HepG2 (cell line): Measurements from ENCODE around the gene TTK. TPM values are rescaled to one million over a fixed set of nuclear protein-coding genes. Genes with fewer than 3 reads are reported as not detected.
A peak's percentile ranks its signal among the peaks of the same experiment; 100 is the strongest.

Experiments
- BCL6 ChIP-seq: IDR thresholded peaks from 2 replicates; pipeline ENCODE4 v1.6.1; 2016; ENCODE audit warnings: missing genetic modification reagents, missing compliant biosample characterization
- BRD4 ChIP-seq: sonication (generic); formaldehyde crosslinking; IDR thresholded peaks from 2 replicates; pipeline ENCODE4 v1.4.0; 2020; ENCODE audit warnings: missing genetic modification reagents
- CBX2 ChIP-seq, 2 experiments: fragments of 200-600 bp in 1 of 2; sonication (generic); formaldehyde crosslinking in 1 of 2; IDR thresholded peaks; 2 replicates each; pipeline versions ENCODE4 v1.7.0 to v1.8.1; 2018 to 2022; ENCODE audit warnings: low read depth in 2 of 2, low read length in 1 of 2, mild to moderate bottlenecking in 1 of 2, missing genetic modification reagents in 1 of 2
- CHD2 ChIP-seq: IDR thresholded peaks from 2 replicates; pipeline ENCODE4 v1.6.1; 2011; ENCODE audit warnings: low read depth, low read length, improper control_type of control experiment
- KDM6A ChIP-seq: IDR thresholded peaks from 2 replicates; pipeline ENCODE4 v1.6.1; 2016; ENCODE audit warnings: low read depth
- MLX ChIP-seq: IDR thresholded peaks from 2 replicates; pipeline ENCODE4 v1.6.1; 2016
- NONO ChIP-seq, 2 experiments: fragments of 450-650 bp in 1 of 2; sonication (generic) in 1 of 2; formaldehyde crosslinking in 1 of 2; IDR thresholded peaks in 1 of 2; conservative IDR thresholded peaks in 1 of 2; 2 replicates each; pipeline versions ENCODE4 v1.6.1 to v1.8.0; 2017 to 2022; ENCODE audit warnings: mild to moderate bottlenecking in 1 of 2, missing genetic modification reagents in 1 of 2, moderate library complexity in 1 of 2
- POLR2AphosphoS5 ChIP-seq: IDR thresholded peaks from 2 replicates; pipeline ENCODE4 v1.6.1; 2012; ENCODE audit warnings: low read depth, low read length
- TIGD3 ChIP-seq: sonication (generic); formaldehyde crosslinking; IDR thresholded peaks from 2 replicates; pipeline ENCODE4 v1.5.1; 2020; ENCODE audit warnings: mild to moderate bottlenecking, missing genetic modification reagents, borderline replicate concordance
- TRIM22 ChIP-seq: fragments of 450-650 bp; IDR thresholded peaks from 2 replicates; pipeline ENCODE4 v1.6.1; 2017
- ZNF326 ChIP-seq: sonication (generic); formaldehyde crosslinking; IDR thresholded peaks from 2 replicates; pipeline ENCODE4 v1.4.0; 2020; ENCODE audit warnings: missing genetic modification reagents, borderline replicate concordance
- ZNF333 ChIP-seq: sonication (generic); formaldehyde crosslinking; IDR thresholded peaks from 2 replicates; pipeline ENCODE4 v1.4.0; 2020; ENCODE audit warnings: mild to moderate bottlenecking, missing genetic modification reagents, borderline replicate concordance
- ZNF441 ChIP-seq: sonication (generic); formaldehyde crosslinking; IDR thresholded peaks from 2 replicates; pipeline ENCODE4 v1.7.0; 2021; ENCODE audit warnings: missing genetic modification reagents, borderline replicate concordance
- ZNF619 ChIP-seq: sonication (generic); formaldehyde crosslinking; IDR thresholded peaks from 2 replicates; pipeline ENCODE4 v1.4.0; 2020; ENCODE audit warnings: mild to moderate bottlenecking, missing genetic modification reagents
- ZNF891 ChIP-seq: sonication (generic); formaldehyde crosslinking; IDR thresholded peaks from 2 replicates; pipeline ENCODE4 v1.5.0; 2020; ENCODE audit warnings: mild to moderate bottlenecking, missing genetic modification reagents
- polyA plus RNA-seq, 8 experiments: library from polyadenylated mRNA; depleted of rRNA in 3 of 8; stranded (reverse) in 7 of 8; unstranded in 1 of 8; fragments of >200 nt; fragmentation: Illumina TruSeq in 4 of 8; extraction: Trizol in 4 of 8; gene quantifications; 2 replicates each; pipeline versions ENCODE4 v1.2.1 to v1.2.3, GENCODE V29; 2011 to 2016; ENCODE audit warnings: low read depth in 4 of 8, missing spikeins in 1 of 8, mixed read lengths in 1 of 8; ENCODE audit not compliant: insufficient read depth in 1 of 8
- total RNA-seq, 5 experiments: library from RNA; depleted of rRNA; stranded (reverse); fragments of >200 nt; fragmentation: Illumina TruSeq; extraction: Trizol; gene quantifications; 2 replicates each; pipeline ENCODE4 v1.2.3, GENCODE V29; 2016; ENCODE audit warnings: low read depth in 1 of 5
- TF ChIP-seq, protein P1 (sequence below): IDR thresholded peaks from 2 replicates; pipeline ENCODE4 v1.6.1; 2016; ENCODE audit warnings: missing compliant biosample characterization, missing genetic modification reagents, borderline replicate concordance
- TF ChIP-seq, protein P2 (sequence below): conservative IDR thresholded peaks from 2 replicates; pipeline ENCODE4 v1.6.1; 2018; ENCODE audit warnings: missing genetic modification reagents

Gene TTK
- total and polyA plus RNA-seq, 2 of the 13 experiments (the other 11 are each of a cell fraction or from before 2014, with no cell fraction given): 8.6 to 33.2 TPM

GRCh38 chr6:80004173-80005072, at the start of gene TTK (continued):
- TF ChIP-seq ZNF441 (CRISPR knock-in tag) (no peak), ZNF619 (CRISPR knock-in tag) (no peak), ZNF891 (CRISPR knock-in tag) (no peak), ZNF333 (CRISPR knock-in tag) (no peak), ZNF326 (CRISPR knock-in tag) (no peak), CBX2 (IDR thresholded peaks at IDR 0.05; ENCODE audit: low read depth, low read length) (no peak), CBX2 (CRISPR knock-in tag; IDR thresholded peaks at IDR 0.05; ENCODE audit: low read depth) (no peak), TIGD3 (CRISPR knock-in tag) (no peak), POLR2AphosphoS5 (peak; percentile 70), NONO (IDR thresholded peaks at IDR 0.05) (no peak), NONO (CRISPR knock-in tag; conservative IDR thresholded peaks at IDR 0.05) (0 out of 2 replicates have a peak, but pooled peaks have one; percentile 54), TRIM22 (no peak), BRD4 (CRISPR knock-in tag) (no peak), MLX (CRISPR knock-in tag) (no peak), KDM6A (CRISPR knock-in tag) (no peak), CHD2 (peak; percentile 27; the same call in 1 of the 2 replicates), BCL6 (CRISPR knock-in tag) (no peak)
- TF ChIP-seq, protein P1, sequence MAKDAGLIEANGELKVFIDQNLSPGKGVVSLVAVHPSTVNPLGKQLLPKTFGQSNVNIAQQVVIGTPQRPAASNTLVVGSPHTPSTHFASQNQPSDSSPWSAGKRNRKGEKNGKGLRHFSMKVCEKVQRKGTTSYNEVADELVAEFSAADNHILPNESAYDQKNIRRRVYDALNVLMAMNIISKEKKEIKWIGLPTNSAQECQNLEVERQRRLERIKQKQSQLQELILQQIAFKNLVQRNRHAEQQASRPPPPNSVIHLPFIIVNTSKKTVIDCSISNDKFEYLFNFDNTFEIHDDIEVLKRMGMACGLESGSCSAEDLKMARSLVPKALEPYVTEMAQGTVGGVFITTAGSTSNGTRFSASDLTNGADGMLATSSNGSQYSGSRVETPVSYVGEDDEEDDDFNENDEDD (CRISPR knock-in tag): peak; percentile 97
- TF ChIP-seq, protein P2, sequence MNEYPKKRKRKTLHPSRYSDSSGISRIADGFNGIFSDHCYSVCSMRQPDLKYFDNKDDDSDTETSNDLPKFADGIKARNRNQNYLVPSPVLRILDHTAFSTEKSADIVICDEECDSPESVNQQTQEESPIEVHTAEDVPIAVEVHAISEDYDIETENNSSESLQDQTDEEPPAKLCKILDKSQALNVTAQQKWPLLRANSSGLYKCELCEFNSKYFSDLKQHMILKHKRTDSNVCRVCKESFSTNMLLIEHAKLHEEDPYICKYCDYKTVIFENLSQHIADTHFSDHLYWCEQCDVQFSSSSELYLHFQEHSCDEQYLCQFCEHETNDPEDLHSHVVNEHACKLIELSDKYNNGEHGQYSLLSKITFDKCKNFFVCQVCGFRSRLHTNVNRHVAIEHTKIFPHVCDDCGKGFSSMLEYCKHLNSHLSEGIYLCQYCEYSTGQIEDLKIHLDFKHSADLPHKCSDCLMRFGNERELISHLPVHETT (CRISPR knock-in tag): no peak
